Astrocyte of the hippocampus (primary cell): ENCODE data around the gene MS4A15.
"Not testable (repeated sequence)": the region's sequence is repeated elsewhere in the genome, so short reads cannot be mapped to it uniquely, and the experiment has no call there.

Source experiments
- DNase-seq: peaks from one replicate; pipeline ENCODE4 v3.0.0; 2011; ENCODE audit warnings: low read depth, low spot score

MS4A15 gene

GRCh38 chr11:60754887-60755286 is 1.8 kb upstream of the MS4A15 start:
- no peak for DNase-seq

- DNase-seq = no peak
Measured at GRCh38 chr11:60757231-60757800, 649 bp downstream of the MS4A15 start.

- DNase-seq = not testable (repeated sequence)
Measured at GRCh38 chr11:60758671-60759070, 2.0 kb downstream of the MS4A15 start.

- not testable (repeated sequence) for DNase-seq
Measured at GRCh38 chr11:60759438-60760225, 3.0 kb downstream of the MS4A15 start.

GRCh38 chr11:60761436-60762190 is 4.9 kb downstream of the MS4A15 start:
- DNase-seq = no peak

- DNase-seq = no peak
Measured at GRCh38 chr11:60762851-60763691, 6.4 kb downstream of the MS4A15 start.

GRCh38 chr11:60763692-60764369 is 7.2 kb downstream of the MS4A15 start:
- DNase-seq = no peak

- DNase-seq = no peak
Measured at GRCh38 chr11:60764879-60765278, 8.2 kb downstream of the MS4A15 start.

GRCh38 chr11:60765355-60765754 is 8.7 kb downstream of the MS4A15 start:
- DNase-seq = no peak

- DNase-seq = no peak
Measured at GRCh38 chr11:60766547-60766946, 9.9 kb downstream of the MS4A15 start.

- no peak for DNase-seq
Measured at GRCh38 chr11:60767388-60767811, 10.7 kb downstream of the MS4A15 start.

- no peak for DNase-seq
Measured at GRCh38 chr11:60768202-60768601, 11.5 kb downstream of the MS4A15 start.

GRCh38 chr11:60769273-60769672 is 12.6 kb downstream of the MS4A15 start:
- DNase-seq = no peak

GRCh38 chr11:60769811-60770210 is 13.1 kb downstream of the MS4A15 start:
- no peak for DNase-seq

GRCh38 chr11:60771146-60771545 is 14.5 kb downstream of the MS4A15 start:
- no peak for DNase-seq

- no peak for DNase-seq
Measured at GRCh38 chr11:60771879-60772525, 15.3 kb downstream of the MS4A15 start.

- DNase-seq = no peak
Measured at GRCh38 chr11:60772666-60773065, 16.0 kb downstream of the MS4A15 start.

- DNase-seq = no peak
Measured at GRCh38 chr11:60774726-60775125, 18.1 kb downstream of the MS4A15 start.

- peak; percentile 94 for DNase-seq
Measured at GRCh38 chr11:60775420-60775961, 18.8 kb downstream of the MS4A15 start.

GRCh38 chr11:60776167-60776566 is 19.5 kb downstream of the MS4A15 start:
- DNase-seq = no peak
